Activated naive CD8-positive, alpha-beta T cell treated with anti-CD3 and anti-CD28 coated beads for 36 hours (primary cell): ENCODE measurements around the gene SEZ6. TPM values are rescaled to one million over a fixed set of nuclear protein-coding genes. Genes with fewer than 3 reads are reported as not detected.

Experiments used
- DNase-seq: peaks from one replicate; pipeline ENCODE4 v3.0.0; 2021
- H3K27ac Mint-ChIP-seq: one replicate; pipeline ENCODE4 v1.8.0; 2022; ENCODE audit warnings: mild to moderate bottlenecking, moderate library complexity, mixed read lengths
- H3K27me3 Mint-ChIP-seq: one replicate; pipeline ENCODE4 v1.8.0; 2022; ENCODE audit warnings: mild to moderate bottlenecking, mixed read lengths
- H3K36me3 Mint-ChIP-seq: one replicate; pipeline ENCODE4 v1.8.0; 2021; ENCODE audit warnings: mild to moderate bottlenecking, mixed read lengths
- H3K4me1 Mint-ChIP-seq: one replicate; pipeline ENCODE4 v1.8.0; 2021; ENCODE audit warnings: mixed read lengths
- H3K4me3 Mint-ChIP-seq: one replicate; pipeline ENCODE4 v1.8.0; 2022; ENCODE audit warnings: mild to moderate bottlenecking, moderate library complexity, mixed read lengths
- H3K9me3 Mint-ChIP-seq: one replicate; pipeline ENCODE4 v1.8.0; 2022; ENCODE audit warnings: mixed read lengths
- total RNA-seq, 2 experiments: library from RNA; stranded (reverse); gene quantifications; one replicate each; pipeline ENCODE4 v1.2.3, GENCODE V29; 2021

Gene SEZ6
- total RNA-seq, 2 experiments from 2014 or later: not detected

DNA sequence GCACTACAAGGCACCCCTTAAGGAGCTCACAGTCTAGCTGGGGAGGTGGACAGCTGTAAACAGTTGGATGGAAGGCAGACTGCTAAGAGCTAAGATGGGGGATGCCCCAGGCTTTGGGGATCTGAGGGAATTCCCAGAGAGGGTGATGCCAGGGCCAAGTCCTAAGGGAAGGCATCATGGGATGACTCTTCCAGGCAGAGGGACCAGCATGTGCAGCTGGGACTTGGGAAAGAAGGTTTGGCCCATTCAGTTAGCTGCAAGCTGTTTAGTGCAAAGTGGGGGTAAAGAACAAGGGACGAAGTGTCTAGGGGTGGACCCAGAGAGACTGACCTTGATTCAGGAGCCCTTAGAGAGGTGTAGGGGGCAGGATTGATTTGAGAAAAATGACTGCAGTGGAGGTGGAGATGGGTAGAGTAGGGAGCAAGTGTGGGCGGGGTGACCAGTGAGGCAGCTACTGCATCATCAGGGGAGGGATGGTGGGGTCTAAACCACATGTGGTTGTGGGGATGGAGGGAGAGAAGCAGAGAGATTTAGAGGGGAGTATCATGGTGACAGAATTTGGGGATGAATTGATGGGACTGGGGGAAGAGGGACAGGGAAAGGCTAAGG lies 27.4 kb downstream of the SEZ6 start:
- Mint-ChIP-seq H3K9me3 (peaks cover 11% of the 10 kb centered on the region), H3K27ac (no peak overlapping the region), H3K36me3 (peaks cover 14% of the 10 kb centered on the region)

DNA sequence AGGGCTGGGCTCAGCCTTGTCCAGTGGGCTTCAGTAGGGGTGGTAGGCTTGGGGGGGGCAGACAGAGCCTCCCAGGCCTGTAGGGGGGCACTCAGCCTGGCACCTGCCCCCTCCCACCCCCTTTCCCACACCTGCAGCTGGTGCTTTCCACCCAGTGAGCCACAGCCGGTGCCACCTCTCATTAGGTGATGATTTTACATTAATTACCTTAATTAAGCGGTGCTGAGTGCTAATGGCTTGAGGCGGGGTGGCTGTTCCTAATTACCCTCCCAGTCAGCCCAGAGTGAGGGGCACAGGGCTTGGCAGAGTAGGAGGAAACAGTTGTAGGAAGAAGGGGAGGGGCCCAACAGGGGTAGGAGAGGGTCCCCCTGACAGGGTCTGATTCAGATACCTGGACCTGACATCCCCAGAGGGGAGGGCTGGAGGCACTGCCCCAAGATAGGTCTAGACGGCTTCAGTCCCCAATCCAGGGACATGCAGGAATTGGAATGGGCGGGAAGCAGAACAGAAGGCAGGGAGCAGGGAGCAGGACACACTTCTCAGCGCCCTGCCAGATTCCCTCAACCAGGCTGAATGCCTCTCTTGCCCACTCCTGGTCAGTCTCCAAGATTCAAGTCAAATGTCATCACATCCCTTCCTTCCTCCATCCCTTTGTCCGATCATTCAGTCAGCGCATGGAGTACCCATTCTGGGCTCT lies 28.0 kb downstream of the SEZ6 start:
- peaks cover 7% of the 10 kb centered on the region for H3K9me3 Mint-ChIP-seq
- H3K4me3 Mint-ChIP-seq: no peak overlapping the region
- peaks cover 11% of the 10 kb centered on the region for H3K4me1 Mint-ChIP-seq
- no peak for DNase-seq
- no peaks in the 10 kb centered on the region for H3K27me3 Mint-ChIP-seq
- peaks cover 8% of the 10 kb centered on the region for H3K36me3 Mint-ChIP-seq
- H3K27ac Mint-ChIP-seq: no peak overlapping the region

More for the DNA sequence above, 27.4 kb downstream of the SEZ6 start:
- Mint-ChIP-seq H3K4me1 (peaks cover 18% of the 10 kb centered on the region), H3K4me3 (no peak overlapping the region), H3K27me3 (no peaks in the 10 kb centered on the region)
- no peak for DNase-seq

DNA sequence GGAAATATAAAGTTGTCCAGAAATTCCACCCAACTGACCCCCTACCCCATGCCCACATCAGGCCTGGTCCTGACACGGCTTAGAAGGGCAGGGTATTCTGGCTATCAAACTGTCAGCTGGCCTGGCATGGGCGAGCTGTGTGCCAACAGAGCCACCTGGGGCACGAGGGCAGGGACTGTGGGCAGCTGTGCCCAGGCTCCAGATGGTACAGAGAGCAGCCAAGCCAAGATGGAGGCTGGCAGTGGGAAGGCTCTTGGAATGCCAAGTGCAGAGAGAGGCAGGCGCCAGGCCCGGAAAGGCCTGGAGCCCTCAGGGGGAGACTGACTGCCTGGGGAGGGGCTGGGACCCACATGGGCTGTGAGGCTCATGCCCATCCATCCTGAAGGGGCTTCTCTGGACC lies 30.2 kb downstream of the SEZ6 start:
- DNase-seq: no peak
- Mint-ChIP-seq H3K9me3 (no peaks in the 10 kb centered on the region), H3K27ac (no peak overlapping the region), H3K36me3 (no peaks in the 10 kb centered on the region), H3K27me3 (no peaks in the 10 kb centered on the region), H3K4me1 (peaks cover 2% of the 10 kb centered on the region), H3K4me3 (no peak overlapping the region)

DNA sequence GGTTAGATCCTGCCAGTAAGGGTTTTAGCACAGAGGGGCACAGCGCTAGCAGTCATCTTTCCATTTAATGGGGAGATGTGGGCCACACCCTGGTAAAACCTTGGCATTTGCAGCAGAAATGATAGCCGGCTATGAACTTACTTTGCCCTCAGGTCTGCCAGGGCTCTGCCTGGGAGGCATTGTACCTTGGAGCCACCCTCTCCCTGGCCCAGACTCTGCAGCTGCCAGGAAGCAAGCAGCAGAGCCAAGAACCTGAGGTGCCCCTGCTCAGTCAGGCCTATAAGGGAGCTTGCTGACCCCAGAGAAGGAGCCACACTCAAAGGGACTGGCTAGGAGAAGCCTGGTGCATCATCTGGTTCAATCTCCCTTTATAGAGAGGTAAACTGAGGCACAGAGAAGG lies 30.8 kb downstream of the SEZ6 start:
- no peak for DNase-seq
- H3K27me3 Mint-ChIP-seq: no peaks in the 10 kb centered on the region
- no peaks in the 10 kb centered on the region for H3K36me3 Mint-ChIP-seq

GRCh38 chr17:28974451-28974850 lies 31.4 kb downstream of the SEZ6 start:
- H3K27ac Mint-ChIP-seq: no peak overlapping the region

More for the DNA sequence above, 30.8 kb downstream of the SEZ6 start:
- Mint-ChIP-seq H3K4me1 (peaks cover 2% of the 10 kb centered on the region), H3K27ac (no peak overlapping the region), H3K4me3 (no peak overlapping the region), H3K9me3 (no peaks in the 10 kb centered on the region)

DNA sequence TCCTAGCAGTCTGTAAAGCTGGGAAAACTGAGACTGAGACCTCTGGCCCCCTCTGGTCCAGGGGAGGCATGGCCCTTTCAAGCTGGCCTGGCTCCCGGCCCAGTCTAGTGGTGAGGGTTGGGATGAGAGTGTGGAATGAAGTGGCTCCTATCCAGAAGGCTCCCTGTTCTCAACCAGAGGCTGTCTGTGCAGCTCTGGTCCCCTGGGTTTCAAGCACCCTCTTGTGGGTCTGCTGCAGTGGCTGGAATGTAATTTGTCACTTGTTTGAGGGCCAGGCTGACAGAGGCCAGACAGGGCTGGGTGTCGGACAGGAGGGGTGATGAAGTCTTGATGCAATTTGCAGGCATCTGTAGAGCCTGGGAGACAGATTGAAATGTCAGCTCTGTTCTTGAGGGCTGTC lies 32.4 kb downstream of the SEZ6 start:
- H3K9me3 Mint-ChIP-seq: no peaks in the 10 kb centered on the region
- H3K36me3 Mint-ChIP-seq: no peaks in the 10 kb centered on the region
- H3K4me3 Mint-ChIP-seq: no peak overlapping the region
- no peaks in the 10 kb centered on the region for H3K27me3 Mint-ChIP-seq
- DNase-seq: no peak
- H3K27ac Mint-ChIP-seq: no peak overlapping the region
- peaks cover 2% of the 10 kb centered on the region for H3K4me1 Mint-ChIP-seq

More at GRCh38 chr17:28974451-28974850, 31.4 kb downstream of the SEZ6 start:
- Mint-ChIP-seq H3K9me3 (no peaks in the 10 kb centered on the region), H3K36me3 (no peaks in the 10 kb centered on the region), H3K27me3 (no peaks in the 10 kb centered on the region), H3K4me3 (no peak overlapping the region), H3K4me1 (peaks cover 2% of the 10 kb centered on the region)
- no peak for DNase-seq

- no peak for DNase-seq
- Mint-ChIP-seq H3K4me3 (no peak overlapping the region), H3K27ac (no peak overlapping the region), H3K36me3 (no peaks in the 10 kb centered on the region), H3K4me1 (no peaks in the 10 kb centered on the region), H3K27me3 (no peaks in the 10 kb centered on the region), H3K9me3 (no peaks in the 10 kb centered on the region)
Measured at GRCh38 chr17:28972437-28972836, 33.4 kb downstream of the SEZ6 start.

GRCh38 chr17:28970879-28971278 lies 35.0 kb downstream of the SEZ6 start:
- Mint-ChIP-seq H3K27me3 (no peaks in the 10 kb centered on the region), H3K4me3 (no peak overlapping the region), H3K27ac (no peak overlapping the region), H3K36me3 (no peaks in the 10 kb centered on the region), H3K9me3 (no peaks in the 10 kb centered on the region), H3K4me1 (no peaks in the 10 kb centered on the region)
- DNase-seq: no peak

DNA sequence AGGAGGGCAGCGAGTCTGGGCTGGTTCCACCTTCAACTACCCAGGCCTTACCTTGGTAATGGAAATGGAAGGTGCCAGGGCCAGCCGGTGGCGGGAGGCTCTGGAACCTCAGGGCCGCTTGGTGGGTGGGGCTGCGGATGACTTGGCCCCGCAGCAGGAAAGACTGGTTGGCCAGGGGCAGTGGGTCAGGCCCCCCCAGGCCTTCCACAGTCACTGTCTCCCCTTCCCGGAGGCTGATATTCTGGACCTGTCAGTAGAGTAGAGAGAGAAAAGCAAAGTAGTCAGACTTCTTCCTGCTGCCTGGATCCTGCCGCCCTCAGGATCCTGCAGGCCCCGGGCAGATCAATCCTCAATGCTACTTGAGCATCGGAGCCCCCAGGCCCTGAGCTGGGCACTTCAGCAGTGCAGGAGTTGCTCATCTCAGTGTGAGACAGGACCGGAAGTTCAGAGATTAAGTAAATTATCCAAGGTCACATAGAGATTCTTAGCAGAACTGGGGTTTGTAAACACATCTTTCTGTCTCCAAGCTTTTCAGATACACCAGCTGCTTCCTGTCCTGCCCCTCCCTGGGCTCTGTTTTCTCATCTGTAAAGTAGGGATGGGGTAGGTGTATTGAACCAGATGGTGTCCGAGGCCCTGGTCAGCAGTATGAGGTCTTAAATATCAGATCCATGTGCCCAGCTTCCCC lies 36.0 kb downstream of the SEZ6 start:
- H3K4me1 Mint-ChIP-seq: no peaks in the 10 kb centered on the region

DNA sequence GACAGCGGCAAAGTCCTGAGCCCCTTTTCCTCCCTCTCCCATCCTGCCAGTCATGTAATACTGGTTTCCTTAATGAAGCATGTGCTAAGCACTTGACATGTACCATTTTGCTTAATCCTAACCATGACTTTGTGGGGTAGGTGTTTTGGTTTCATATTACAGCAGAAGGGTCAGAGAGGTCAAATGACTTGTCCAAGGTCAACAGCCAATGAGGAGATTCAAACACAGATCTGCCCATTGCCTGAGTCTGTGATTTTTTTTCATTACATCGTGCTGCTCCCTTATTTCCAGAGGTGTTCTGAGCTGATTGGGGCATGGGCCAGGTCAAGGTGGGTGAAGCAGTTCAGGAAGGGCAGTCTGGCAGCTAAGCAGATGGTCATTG lies 36.9 kb downstream of the SEZ6 start:
- H3K36me3 Mint-ChIP-seq: no peaks in the 10 kb centered on the region
- H3K9me3 Mint-ChIP-seq: no peaks in the 10 kb centered on the region
- DNase-seq: no peak
- no peak overlapping the region for H3K27ac Mint-ChIP-seq
- H3K4me3 Mint-ChIP-seq: no peak overlapping the region
- H3K27me3 Mint-ChIP-seq: peaks cover 8% of the 10 kb centered on the region
- H3K4me1 Mint-ChIP-seq: no peaks in the 10 kb centered on the region

More for the DNA sequence above, 36.0 kb downstream of the SEZ6 start:
- H3K27ac Mint-ChIP-seq: no peak overlapping the region
- no peak overlapping the region for H3K4me3 Mint-ChIP-seq
- peaks cover 8% of the 10 kb centered on the region for H3K27me3 Mint-ChIP-seq
- no peaks in the 10 kb centered on the region for H3K36me3 Mint-ChIP-seq
- DNase-seq: no peak
- H3K9me3 Mint-ChIP-seq: no peaks in the 10 kb centered on the region

DNA sequence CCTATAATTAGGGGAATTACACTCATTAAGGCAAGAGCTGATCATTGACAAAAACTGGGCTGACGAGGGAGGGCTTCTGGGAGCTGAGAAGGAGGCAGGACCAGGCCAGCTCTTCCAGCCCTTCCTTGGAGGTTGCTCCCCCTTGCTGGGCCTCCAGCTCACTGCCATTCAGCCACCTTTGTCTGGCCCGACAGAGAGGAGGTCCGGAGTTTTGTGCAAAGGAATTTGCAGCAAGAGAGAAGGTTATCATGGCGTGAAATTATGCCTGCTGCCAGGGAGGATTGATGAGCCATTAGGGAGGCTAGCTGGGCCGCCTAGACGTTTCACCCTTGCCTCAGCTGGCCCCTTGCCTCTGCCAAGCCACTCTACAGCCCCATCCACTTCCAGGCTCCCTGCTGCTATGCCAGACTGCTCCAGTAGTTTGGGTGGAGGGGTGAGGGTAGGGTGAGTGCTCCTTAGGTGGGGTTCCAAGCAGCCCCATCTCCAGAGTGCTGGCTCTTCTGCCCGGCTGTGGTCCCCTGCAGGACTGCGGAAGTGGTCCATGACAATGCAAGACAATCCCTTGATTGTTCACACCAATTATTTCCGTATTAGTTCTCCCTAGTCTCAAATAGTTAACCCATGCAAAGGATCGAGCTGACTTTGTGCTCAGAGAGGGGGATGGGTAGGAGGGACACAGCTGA lies 37.5 kb downstream of the SEZ6 start:
- H3K27ac Mint-ChIP-seq: no peak overlapping the region
- H3K4me1 Mint-ChIP-seq: no peaks in the 10 kb centered on the region
- no peak for DNase-seq
- H3K27me3 Mint-ChIP-seq: peaks cover 8% of the 10 kb centered on the region
- H3K9me3 Mint-ChIP-seq: no peaks in the 10 kb centered on the region
- no peak overlapping the region for H3K4me3 Mint-ChIP-seq
- H3K36me3 Mint-ChIP-seq: no peaks in the 10 kb centered on the region

DNA sequence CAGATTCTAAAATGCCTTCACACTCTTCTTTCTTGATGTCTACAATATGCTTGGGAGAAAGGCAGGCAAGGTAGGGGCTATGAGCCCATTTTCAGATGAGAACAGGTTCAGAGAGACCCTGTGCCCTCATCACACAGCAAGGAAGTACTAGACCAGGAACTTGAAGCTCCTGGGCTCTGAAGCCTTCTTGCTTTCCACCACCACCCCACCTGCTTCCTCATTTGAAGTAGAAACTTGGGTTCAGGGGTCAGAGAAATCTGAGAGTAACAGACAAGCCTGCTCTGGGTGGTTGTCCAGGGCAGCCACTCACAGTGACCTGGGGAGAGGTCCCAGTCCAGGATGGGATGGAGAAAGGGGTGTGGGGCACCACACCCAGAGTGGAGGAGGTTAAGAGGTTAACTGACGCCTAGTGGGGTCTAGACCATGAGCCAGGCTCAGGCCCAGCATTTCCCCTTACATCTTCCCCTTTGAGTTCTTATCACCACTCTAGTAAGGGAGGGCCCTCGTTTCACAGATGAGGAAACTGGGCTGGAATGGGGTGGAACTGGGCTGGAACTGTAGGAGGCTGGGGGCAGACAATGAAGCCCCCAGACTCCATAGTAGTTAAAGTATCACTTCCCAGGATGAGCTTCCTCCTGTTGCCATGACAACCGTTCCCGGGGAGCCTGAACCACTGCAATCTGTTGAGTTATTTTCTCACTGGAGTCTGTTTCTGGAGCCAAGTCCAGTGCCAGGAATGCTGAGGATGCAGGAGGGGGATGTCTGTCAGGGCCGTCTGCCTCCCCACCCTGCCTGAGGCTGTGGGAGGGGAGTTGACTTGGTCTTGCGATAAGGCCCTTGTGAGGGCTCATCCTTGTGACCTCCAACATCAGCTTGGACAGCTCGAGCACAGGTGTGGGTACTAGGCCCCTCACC lies 38.4 kb downstream of the SEZ6 start:
- H3K27me3 Mint-ChIP-seq: peaks cover 8% of the 10 kb centered on the region
- DNase-seq: no peak
- no peak overlapping the region for H3K4me3 Mint-ChIP-seq
- H3K9me3 Mint-ChIP-seq: no peaks in the 10 kb centered on the region
- H3K36me3 Mint-ChIP-seq: no peaks in the 10 kb centered on the region
- H3K27ac Mint-ChIP-seq: no peak overlapping the region
- H3K4me1 Mint-ChIP-seq: no peaks in the 10 kb centered on the region

GRCh38 chr17:28963841-28964240 lies 42.0 kb downstream of the SEZ6 start:
- Mint-ChIP-seq H3K9me3 (no peaks in the 10 kb centered on the region), H3K27me3 (peaks cover 8% of the 10 kb centered on the region), H3K27ac (no peak overlapping the region), H3K36me3 (no peaks in the 10 kb centered on the region), H3K4me3 (no peak overlapping the region), H3K4me1 (no peaks in the 10 kb centered on the region)
- no peak for DNase-seq

DNA sequence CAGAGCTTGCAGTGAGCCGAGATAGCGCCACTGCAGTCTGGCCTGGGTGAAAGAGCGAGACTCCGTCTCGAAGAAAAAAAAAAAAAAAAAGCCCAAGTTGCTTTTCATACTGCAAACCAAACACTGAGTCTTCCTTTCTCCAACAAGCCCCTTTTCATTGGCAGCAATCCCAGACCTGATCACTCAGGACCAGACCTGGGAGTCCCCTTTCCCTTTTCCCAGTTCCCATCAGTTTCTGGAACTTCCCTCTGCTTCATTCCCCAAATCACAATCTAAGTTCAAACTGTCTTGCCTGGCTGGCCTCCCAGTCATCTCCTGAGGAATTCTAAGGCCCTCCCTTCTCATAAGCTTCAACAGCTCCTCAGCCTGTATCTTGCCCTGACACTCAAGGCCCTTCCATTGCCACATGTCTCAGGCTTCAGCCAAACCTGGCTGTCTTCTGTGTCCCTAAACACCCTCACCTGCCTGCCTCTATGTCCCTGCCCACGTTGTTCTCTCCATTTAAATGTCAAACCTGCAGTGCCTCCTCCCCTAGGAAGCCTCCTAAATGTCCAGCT lies 42.7 kb downstream of the SEZ6 start:
- no peak for DNase-seq
- Mint-ChIP-seq H3K36me3 (no peaks in the 10 kb centered on the region), H3K9me3 (no peaks in the 10 kb centered on the region), H3K27ac (no peak overlapping the region), H3K27me3 (peaks cover 8% of the 10 kb centered on the region), H3K4me1 (no peaks in the 10 kb centered on the region), H3K4me3 (no peak overlapping the region)
